ENCODE measurements around the gene RCN1.

RCN1 gene

DNA sequence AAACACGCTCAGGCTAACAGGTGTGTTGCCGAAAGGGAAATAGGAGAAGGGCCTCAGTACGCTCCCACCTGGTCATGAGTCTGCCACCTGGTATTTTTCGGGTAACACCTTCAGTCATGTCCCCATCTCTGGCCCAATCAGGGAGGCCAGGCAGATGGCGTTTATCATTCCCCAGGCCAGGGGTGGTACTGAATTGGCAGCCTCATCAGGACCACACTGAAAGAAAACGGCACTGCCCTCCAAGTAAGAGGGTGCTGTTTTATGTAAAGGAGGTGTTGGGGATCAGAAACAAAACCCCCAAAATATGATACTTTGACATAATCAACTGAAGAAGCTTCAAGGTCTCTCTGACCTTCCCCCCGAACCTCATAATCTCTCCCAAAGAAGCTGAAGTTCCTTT is 58.9 kb downstream of the RCN1 start:
- in situ Hi-C loops (cut with MboI; ENCODE audit: low sequenced_read_pairs), result loop anchor here (25.0 kb wide), 4 partner anchors 88 to 912 kb away; no protein-coding TSS in a partner anchor

DNA sequence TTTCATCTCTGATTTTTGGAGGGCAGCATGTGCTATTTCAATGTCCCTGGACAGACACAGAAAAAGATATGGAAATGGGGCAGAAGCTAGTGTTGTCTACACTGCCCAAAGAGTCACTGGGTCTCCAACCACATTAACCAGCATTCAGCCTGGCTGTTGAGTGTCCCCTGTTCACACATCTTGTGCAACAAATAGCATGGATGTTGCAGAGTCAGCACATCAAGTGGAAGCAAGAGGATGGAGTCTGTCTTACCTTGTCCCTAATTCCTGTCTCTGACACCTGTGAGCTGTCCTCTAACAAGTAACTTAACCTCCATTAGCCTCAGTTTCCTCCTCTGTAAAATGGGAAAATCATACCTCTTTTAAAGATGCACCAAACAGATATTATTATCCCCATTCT is 60.2 kb downstream of the RCN1 start:
- in situ Hi-C loops (cut with MboI; ENCODE audit: low sequenced_read_pairs), result loop anchor here (25.0 kb wide), 3 partner anchors 289 to 914 kb away; no protein-coding TSS in a partner anchor

DNA sequence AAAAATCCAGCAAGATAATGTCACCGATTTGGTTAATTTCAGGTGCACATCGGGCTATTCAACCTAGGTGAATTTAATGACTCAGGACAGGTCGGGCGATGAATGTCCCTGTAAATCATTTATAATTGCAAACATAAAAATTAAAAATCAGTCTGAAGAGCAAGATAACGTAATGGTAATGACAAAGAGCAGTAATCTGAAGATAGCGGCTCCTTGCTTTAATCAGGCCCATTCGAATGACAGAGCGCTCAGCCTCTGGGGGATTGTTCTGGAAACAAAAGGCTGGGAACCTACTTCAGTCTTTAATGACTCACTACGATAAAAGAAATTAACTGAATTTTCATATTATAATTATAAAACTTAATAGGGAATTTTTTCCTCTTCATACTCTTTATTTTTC is 61.3 kb downstream of the RCN1 start:
- in situ Hi-C loops (cut with MboI; ENCODE audit: low sequenced_read_pairs), result loop anchor here (25.0 kb wide), 3 partner anchors 290 to 915 kb away; no protein-coding TSS in a partner anchor

GRCh38 chr11:32152821-32153220 is 61.9 kb downstream of the RCN1 start:
- in situ Hi-C loops (cut with MboI; ENCODE audit: low sequenced_read_pairs), result loop anchor here (25.0 kb wide), 3 partner anchors 291 to 916 kb away; no protein-coding TSS in a partner anchor

GRCh38 chr11:32153747-32154146 is 62.9 kb downstream of the RCN1 start:
- in situ Hi-C loops (cut with MboI; ENCODE audit: low sequenced_read_pairs), result loop anchor here (25.0 kb wide), 3 partner anchors 291 to 916 kb away; no protein-coding TSS in a partner anchor

DNA sequence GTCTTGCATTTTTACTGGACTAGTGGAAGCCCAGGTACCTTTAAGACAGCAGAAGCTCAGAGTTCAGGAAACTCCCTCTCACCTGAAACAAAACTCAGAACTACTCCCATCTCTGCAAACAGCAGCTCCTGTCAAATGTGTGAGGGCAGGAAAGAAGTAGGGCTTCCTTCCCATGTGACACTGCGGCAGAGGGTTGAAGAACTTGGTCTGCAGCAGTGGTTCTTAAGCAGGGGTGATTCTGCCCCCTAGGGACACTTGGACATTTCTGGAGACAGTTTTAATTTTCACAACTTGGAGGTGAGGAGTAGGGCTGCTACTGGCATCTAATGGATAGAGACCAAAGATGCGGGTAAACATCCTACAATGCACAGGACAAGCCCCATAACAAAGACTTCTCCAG is 63.4 kb downstream of the RCN1 start:
- in situ Hi-C loops (cut with MboI; ENCODE audit: low sequenced_read_pairs), result loop anchor here (25.0 kb wide), 3 partner anchors 292 to 917 kb away; no protein-coding TSS in a partner anchor
